Uterus (tissue), 4 donors: ENCODE results near the gene LYZ. TPM values are rescaled to one million over a fixed set of nuclear protein-coding genes. Genes with fewer than 3 reads are reported as not detected.

Experiments
- DNase-seq, 2 donors: peaks; one replicate each; pipeline ENCODE4 v3.0.0-alpha.2; 2019 to 2020
- H3K27ac ChIP-seq, 2 donors: fragments of 200-600 bp; sonication (generic); 1 replicate in 1 of 2; 2 replicates in 1 of 2; pipeline ENCODE4 v1.5.1; 2016 to 2018
- H3K27me3 ChIP-seq, 2 donors: fragments of 200-600 bp; sonication (generic); one replicate each; pipeline ENCODE4 v1.5.1; 2018 to 2019; ENCODE audit warnings: control low read depth in 1 of 2
- H3K36me3 ChIP-seq, 2 donors: fragments of 200-600 bp; sonication (generic); one replicate each; pipeline ENCODE4 v1.5.1; 2019; ENCODE audit warnings: control low read depth in 1 of 2
- H3K4me1 ChIP-seq, 2 donors: fragments of 200-600 bp; sonication (generic); one replicate each; pipeline ENCODE4 v1.5.1; 2018 to 2019; ENCODE audit warnings: control low read depth in 1 of 2
- H3K4me3 ChIP-seq, 2 donors: fragments of 200-600 bp; sonication (generic); 1 replicate in 1 of 2; 2 replicates in 1 of 2; pipeline ENCODE4 v1.5.1; 2018 to 2019; ENCODE audit warnings: mild to moderate bottlenecking in 1 of 2
- H3K9me3 ChIP-seq, 2 donors: fragments of 200-600 bp; sonication (generic); one replicate each; pipeline ENCODE4 v1.5.1; 2019; ENCODE audit warnings: control low read depth in 1 of 2
- POLR2A ChIP-seq, 2 donors: fragments of 450-650 bp; IDR thresholded peaks; one replicate each; pipeline ENCODE4 v1.6.1; 2016; ENCODE audit warnings: antibody characterized with exemption in 2 of 2, mild to moderate bottlenecking in 1 of 2, moderate library complexity in 1 of 2
- intact Hi-C: fragments of 100-400 bp; cut with DNase I; formaldehyde crosslinking; loops from one replicate; pipeline ENCODE4 v1.15.1; 2023; ENCODE audit warnings: low total_unique reads
- total RNA-seq, 4 donors: library from RNA; depleted of rRNA in 3 of 4; stranded (reverse); fragments of >200 nt in 3 of 4; gene quantifications; one replicate each; pipeline versions ENCODE4 v1.1.0 to v1.2.4, GENCODE V29; 2014 to 2023
- TF ChIP-seq, protein P1 (sequence below), 4 experiments: fragments of 200-600 bp in 2 of 4; fragments of 450-650 bp in 2 of 4; sonication (generic) in 2 of 4; IDR thresholded peaks; one replicate each; pipeline ENCODE4 v1.5.1; 2016 to 2019; ENCODE audit warnings: antibody characterized with exemption in 4 of 4, mild to moderate bottlenecking in 2 of 4, moderate library complexity in 1 of 4
- donor health status: DM: yes; HTN: yes; CAD: no.

The LYZ gene
- total RNA-seq, 4 donors from 2014 or later, result 7.4 to 17.4 (median 12.7) TPM

DNA sequence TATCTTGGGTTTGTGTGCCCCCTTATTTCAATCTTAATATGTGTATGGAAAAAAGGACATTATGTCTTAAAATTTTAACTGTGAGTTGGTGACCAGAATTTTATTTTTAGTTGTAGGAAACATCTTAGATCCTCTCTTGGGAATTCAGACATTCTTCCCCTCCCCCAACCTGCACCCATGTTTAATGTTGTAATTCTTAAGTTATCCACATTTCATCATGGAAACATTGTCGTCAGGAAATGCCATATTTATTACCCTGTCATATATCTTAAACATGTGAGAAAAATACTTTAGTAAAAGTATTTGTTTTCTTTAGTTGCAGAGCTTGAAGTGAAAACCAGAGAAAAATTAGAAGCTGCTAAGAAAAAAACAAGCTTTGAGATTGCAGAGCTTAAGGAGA, 41.6 kb downstream of the LYZ start:
- H3K4me1 ChIP-seq, result no peaks in the 10 kb centered on the region
- no peak for TF ChIP-seq POLR2A (IDR thresholded peaks at IDR 0.05)
- TF ChIP-seq, protein P1, sequence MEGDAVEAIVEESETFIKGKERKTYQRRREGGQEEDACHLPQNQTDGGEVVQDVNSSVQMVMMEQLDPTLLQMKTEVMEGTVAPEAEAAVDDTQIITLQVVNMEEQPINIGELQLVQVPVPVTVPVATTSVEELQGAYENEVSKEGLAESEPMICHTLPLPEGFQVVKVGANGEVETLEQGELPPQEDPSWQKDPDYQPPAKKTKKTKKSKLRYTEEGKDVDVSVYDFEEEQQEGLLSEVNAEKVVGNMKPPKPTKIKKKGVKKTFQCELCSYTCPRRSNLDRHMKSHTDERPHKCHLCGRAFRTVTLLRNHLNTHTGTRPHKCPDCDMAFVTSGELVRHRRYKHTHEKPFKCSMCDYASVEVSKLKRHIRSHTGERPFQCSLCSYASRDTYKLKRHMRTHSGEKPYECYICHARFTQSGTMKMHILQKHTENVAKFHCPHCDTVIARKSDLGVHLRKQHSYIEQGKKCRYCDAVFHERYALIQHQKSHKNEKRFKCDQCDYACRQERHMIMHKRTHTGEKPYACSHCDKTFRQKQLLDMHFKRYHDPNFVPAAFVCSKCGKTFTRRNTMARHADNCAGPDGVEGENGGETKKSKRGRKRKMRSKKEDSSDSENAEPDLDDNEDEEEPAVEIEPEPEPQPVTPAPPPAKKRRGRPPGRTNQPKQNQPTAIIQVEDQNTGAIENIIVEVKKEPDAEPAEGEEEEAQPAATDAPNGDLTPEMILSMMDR (IDR thresholded peaks at IDR 0.05), result no peak
- no peak for DNase-seq
- H3K9me3 ChIP-seq, result no peaks in the 10 kb centered on the region
- no peaks in the 10 kb centered on the region for H3K27me3 ChIP-seq
- H3K4me3 ChIP-seq, result no peak overlapping the region
- no peaks in the 10 kb centered on the region for H3K36me3 ChIP-seq
- intact Hi-C loops, result no loop called here
- no peak overlapping the region for H3K27ac ChIP-seq

DNA sequence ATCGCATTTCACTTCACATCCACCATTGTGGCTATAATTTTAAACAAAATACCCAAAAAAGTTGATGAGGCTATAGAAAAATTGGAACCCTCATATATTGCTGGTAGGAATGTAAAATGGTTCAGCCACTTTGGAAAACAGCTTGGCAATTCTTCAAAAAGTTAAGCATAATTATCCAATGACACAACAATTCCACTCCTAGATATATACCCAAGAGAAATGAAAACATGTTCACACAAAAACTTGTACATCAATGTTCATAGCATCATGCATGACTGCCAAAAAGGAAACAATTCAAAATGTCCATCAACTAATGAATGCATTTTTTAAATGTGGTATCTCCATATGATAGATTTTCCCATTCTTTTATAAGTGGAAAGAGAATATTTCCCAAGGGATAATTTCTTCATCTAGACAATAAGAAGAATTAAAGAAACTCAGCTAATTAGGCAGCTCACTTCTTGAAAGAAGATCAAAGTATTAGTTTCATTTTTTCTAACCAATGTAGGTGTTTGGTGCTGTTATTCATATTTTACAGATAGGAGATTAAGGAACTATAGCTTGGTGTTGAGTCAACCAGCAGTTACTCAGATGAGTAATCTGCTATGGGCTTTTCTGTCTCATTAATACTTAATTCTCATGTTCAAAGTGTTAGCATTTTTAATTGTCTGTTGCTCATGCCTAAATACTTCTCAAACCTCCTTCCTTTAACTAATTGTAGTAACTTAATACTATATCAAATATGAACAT, 44.2 kb downstream of the LYZ start:
- Histone ChIP-seq H3K9me3 (no peaks in the 10 kb centered on the region), H3K4me1 (no peaks in the 10 kb centered on the region), H3K4me3 (no peak overlapping the region), H3K36me3 (no peaks in the 10 kb centered on the region), H3K27ac (no peak overlapping the region), H3K27me3 (no peaks in the 10 kb centered on the region)
- intact Hi-C loops, result no loop called here
- DNase-seq, result no peak
- TF ChIP-seq, protein P1 (IDR thresholded peaks at IDR 0.05), result no peak
- TF ChIP-seq POLR2A (IDR thresholded peaks at IDR 0.05), result no peak

DNA sequence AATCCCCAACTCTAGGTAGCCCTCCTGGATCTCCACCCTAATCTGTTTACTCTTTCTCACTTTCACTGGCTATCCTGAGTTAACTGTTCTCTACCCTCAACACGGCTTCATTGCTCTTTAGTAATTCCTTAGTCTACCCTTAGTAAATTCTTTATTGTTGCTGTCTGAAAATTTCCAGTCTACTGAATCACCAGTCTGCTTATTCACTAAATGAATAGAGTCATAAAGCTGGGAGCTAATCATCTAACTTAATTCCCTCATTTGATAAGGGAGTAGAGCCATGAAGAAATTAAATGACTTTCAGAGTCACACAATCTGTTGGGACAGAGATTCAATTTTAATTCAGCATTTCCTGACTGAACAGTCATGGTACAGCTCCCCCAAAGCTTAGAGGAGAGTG, 47.9 kb downstream of the LYZ start:
- Histone ChIP-seq H3K36me3 (no peaks in the 10 kb centered on the region), H3K9me3 (no peaks in the 10 kb centered on the region), H3K4me3 (no peak overlapping the region), H3K27me3 (no peaks in the 10 kb centered on the region), H3K27ac (no peak overlapping the region), H3K4me1 (no peaks in the 10 kb centered on the region)
- intact Hi-C loops, result no loop called here
- DNase-seq, result no peak
- TF ChIP-seq, protein P1 (IDR thresholded peaks at IDR 0.05), result no peak
- TF ChIP-seq POLR2A (IDR thresholded peaks at IDR 0.05), result no peak

DNA sequence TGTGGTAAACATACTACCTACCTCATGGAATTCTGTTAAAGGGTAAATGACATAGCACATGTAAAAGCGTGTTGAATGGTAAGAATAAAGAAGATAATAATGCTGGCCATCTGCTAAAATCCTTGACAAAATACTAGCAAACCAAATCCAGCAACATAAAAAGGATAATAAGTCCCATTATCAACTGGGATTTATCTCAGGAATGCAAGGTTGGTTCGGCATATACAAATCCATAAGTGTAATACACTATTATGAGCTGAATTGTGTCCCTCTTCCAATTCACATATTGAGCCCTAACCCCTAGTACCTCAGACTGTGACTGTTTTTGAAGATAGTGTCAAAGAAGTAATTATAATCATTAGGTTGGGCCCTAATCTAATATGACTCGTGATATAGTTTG, 48.8 kb downstream of the LYZ start:
- DNase-seq, result no peak
- H3K36me3 ChIP-seq, result no peaks in the 10 kb centered on the region
- no peak overlapping the region for H3K27ac ChIP-seq
- H3K27me3 ChIP-seq, result no peaks in the 10 kb centered on the region
- no peaks in the 10 kb centered on the region for H3K4me1 ChIP-seq
- no peak for TF ChIP-seq POLR2A (IDR thresholded peaks at IDR 0.05)
- TF ChIP-seq, protein P1 (IDR thresholded peaks at IDR 0.05), result no peak
- H3K9me3 ChIP-seq, result no peaks in the 10 kb centered on the region
- no peak overlapping the region for H3K4me3 ChIP-seq
- intact Hi-C loops, result no loop called here

DNA sequence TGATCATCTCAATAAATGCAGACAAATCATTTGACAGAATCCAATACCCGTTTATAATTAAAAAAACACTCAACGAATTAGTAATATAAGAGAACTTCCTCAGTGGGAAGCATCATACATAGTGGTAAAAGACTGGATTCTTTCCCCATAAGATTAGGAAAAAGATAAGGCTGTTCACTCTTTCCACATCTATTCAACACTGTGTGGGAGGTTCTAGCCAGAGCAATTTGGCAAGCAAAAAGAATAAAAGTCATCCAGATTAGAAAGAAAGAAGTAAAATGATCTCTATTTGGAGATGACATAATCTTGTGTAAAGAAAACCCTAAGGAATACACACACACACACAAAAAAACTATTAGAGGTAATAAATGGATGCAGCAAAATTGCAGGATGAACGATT, 49.8 kb downstream of the LYZ start:
- H3K4me3 ChIP-seq, result no peak overlapping the region
- no peak for DNase-seq
- intact Hi-C loops, result no loop called here
- H3K4me1 ChIP-seq, result no peaks in the 10 kb centered on the region
- no peaks in the 10 kb centered on the region for H3K9me3 ChIP-seq
- H3K36me3 ChIP-seq, result no peaks in the 10 kb centered on the region
- no peaks in the 10 kb centered on the region for H3K27me3 ChIP-seq
- H3K27ac ChIP-seq, result no peak overlapping the region
- TF ChIP-seq, protein P1 (IDR thresholded peaks at IDR 0.05), result no peak
- TF ChIP-seq POLR2A (IDR thresholded peaks at IDR 0.05), result no peak
